K562 (cell line): ENCODE results near the gene EGFR. TPM values are rescaled to one million over a fixed set of nuclear protein-coding genes. Genes with fewer than 3 reads are reported as not detected.
"Not testable (repeated sequence)": the region's sequence is repeated elsewhere in the genome, so short reads cannot be mapped to it uniquely, and the experiment has no call there.

Experiments
- ATAC-seq: fragments of 200-7000 bp; cut with Tn5 transposase; 3 replicates; pipeline ENCODE4 v1.9.1; 2020; ENCODE audit warnings: moderate library complexity
- BruUV-seq: library from RNA; stranded (reverse); fragments of 400-500 nt; replicated peaks from 2 replicates; lab custom pipeline; 2021; lab: Mats Ljungman, UMichigan
- CTCF ChIA-PET: fragments of 300-600 bp; formaldehyde crosslinking; extraction: SDS; loops from one replicate; lab custom pipeline; 2021; ENCODE audit warnings: low intra/inter-chr PET ratio; lab: Yijun Ruan, JAX
- POLR2A ChIA-PET: fragments of 300-600, 350-650 bp; sonication (Branson Sonifier 250); formaldehyde crosslinking; extraction: SDS; loops from one replicate; lab custom pipeline; 2021; ENCODE audit warnings: antibody characterized with exemption, inconsistent platforms; lab: Yijun Ruan, JAX
- DNase-seq, 4 experiments: peaks; one replicate each; pipeline versions ENCODE4 v3.0.0 to v3.0.0-alpha.2; 2011 to 2018; ENCODE audit warnings: low spot score in 3 of 4, mixed read lengths in 3 of 4; ENCODE audit errors: extremely low read depth in 1 of 4
- FAIRE-seq: peaks from 2 replicates; lab custom pipeline; 2011; peaks lifted over from hg19 to GRCh38; lab: Jason Lieb, UNC
- H2AFZ ChIP-seq: 2 replicates; pipeline ENCODE4 v1.6.0; 2011; ENCODE audit warnings: low read depth, low read length, control low read depth, inconsistent platforms
- H3K27ac ChIP-seq: fragments of 200-600 bp; 3 replicates; pipeline ENCODE4 v1.8.0; 2011; ENCODE audit warnings: low read depth, mild to moderate bottlenecking, control low read depth, inconsistent platforms, low read length, moderate library complexity, mixed read lengths; ENCODE audit errors: extremely low read depth
- H3K27me3 ChIP-seq, 2 experiments: fragments of 300-600 bp in 1 of 2; 2 replicates in 1 of 2; 3 replicates in 1 of 2; pipeline versions ENCODE4 v1.6.0 to v1.8.0; 2011; ENCODE audit warnings: inconsistent platforms in 2 of 2, low read length in 2 of 2, mild to moderate bottlenecking in 1 of 2, mixed read lengths in 1 of 2, moderate library complexity in 1 of 2; ENCODE audit not compliant: control insufficient read depth in 2 of 2, insufficient read depth in 2 of 2
- H3K36me3 ChIP-seq: fragments of 300-600 bp; 3 replicates; pipeline ENCODE4 v1.8.0; 2011; ENCODE audit warnings: mild to moderate bottlenecking, low read length, inconsistent platforms; ENCODE audit not compliant: control insufficient read depth, insufficient read depth
- H3K4me1 ChIP-seq, 2 experiments: fragments of 200-600 bp in 1 of 2; replicated peaks in 1 of 2; 2 replicates in 1 of 2; 3 replicates in 1 of 2; pipeline versions ENCODE4 v1.5.1 to v1.8.0; 2011; ENCODE audit warnings: inconsistent platforms in 2 of 2, low read length in 2 of 2, mild to moderate bottlenecking in 1 of 2, mixed read lengths in 1 of 2, moderate library complexity in 1 of 2; ENCODE audit not compliant: control insufficient read depth in 2 of 2, insufficient read depth in 2 of 2
- H3K4me2 ChIP-seq: 2 replicates; pipeline ENCODE4 v1.6.1; 2011; ENCODE audit warnings: low read length, control low read depth, inconsistent platforms, mixed read lengths; ENCODE audit not compliant: insufficient read depth
- H3K4me3 ChIP-seq: fragments of 200-600 bp; sonication (generic), shearing (Covaris generic); 2 replicates; pipeline ENCODE4 v1.5.1; 2016; ENCODE audit warnings: control low read depth, inconsistent platforms
- H3K79me2 ChIP-seq: fragments of 200-600 bp; 3 replicates; pipeline ENCODE4 v1.8.0; 2011; ENCODE audit warnings: low read length, inconsistent platforms; ENCODE audit not compliant: control insufficient read depth, insufficient read depth
- H3K9ac ChIP-seq, 2 experiments: 2 replicates each; pipeline versions ENCODE4 v1.6.0 to v1.6.1; 2011; ENCODE audit warnings: low read depth in 2 of 2, low read length in 2 of 2, control low read depth in 1 of 2, inconsistent platforms in 1 of 2, mild to moderate bottlenecking in 1 of 2, mixed read lengths in 1 of 2; ENCODE audit not compliant: insufficient read depth in 1 of 2
- H3K9me1 ChIP-seq: one replicate; pipeline ENCODE4 v1.6.0; 2011; ENCODE audit warnings: inconsistent platforms, mild to moderate bottlenecking, low read length, moderate library complexity; ENCODE audit not compliant: control insufficient read depth, insufficient read depth
- H3K9me3 ChIP-seq: replicated peaks from 2 replicates; pipeline ENCODE4 v1.5.1; 2011; ENCODE audit warnings: low read depth, low read length, inconsistent platforms; ENCODE audit not compliant: control insufficient read depth, insufficient read depth
- H4K20me1 ChIP-seq: replicated peaks from 2 replicates; pipeline ENCODE4 v1.6.1; 2011; ENCODE audit warnings: low read length, inconsistent platforms, mixed read lengths; ENCODE audit not compliant: control insufficient read depth, insufficient read depth
- BCLAF1 ChIP-seq, 2 experiments: fragments of 450-650 bp in 1 of 2; IDR thresholded peaks; 2 replicates each; pipeline ENCODE4 v1.6.1; 2011 to 2017; ENCODE audit warnings: low read depth in 2 of 2, antibody characterized with exemption in 1 of 2, borderline replicate concordance in 1 of 2, low read length in 1 of 2, mild to moderate bottlenecking in 1 of 2, mixed read lengths in 1 of 2; ENCODE audit not compliant: control insufficient read depth in 1 of 2
- HDAC1 ChIP-seq, 2 experiments: fragments of 450-650 bp; IDR thresholded peaks; 2 replicates each; pipeline ENCODE4 v1.6.1; 2016 to 2017; ENCODE audit warnings: inconsistent platforms in 1 of 2, mild to moderate bottlenecking in 1 of 2, moderate library complexity in 1 of 2
- ILF3 ChIP-seq: fragments of 450-650 bp; IDR thresholded peaks from 2 replicates; pipeline ENCODE4 v1.6.1; 2018; ENCODE audit warnings: antibody characterized with exemption, mild to moderate bottlenecking, moderate library complexity, borderline replicate concordance
- MCM2 ChIP-seq: fragments of 450-650 bp; IDR thresholded peaks from 2 replicates; pipeline ENCODE4 v1.6.1; 2017; ENCODE audit warnings: low read depth, mild to moderate bottlenecking
- RAD21 ChIP-seq, 2 experiments: fragments of 250-450 bp in 1 of 2; fragments of 450-650 bp in 1 of 2; sonication (Bioruptor Pico) in 1 of 2; formaldehyde crosslinking in 1 of 2; IDR thresholded peaks in 1 of 2; conservative IDR thresholded peaks in 1 of 2; 2 replicates each; pipeline versions ENCODE4 v1.4.0 to v1.8.0; 2020 to 2022; ENCODE audit warnings: mild to moderate bottlenecking in 2 of 2, moderate library complexity in 1 of 2
- STAT5B ChIP-seq: fragments of 250-450 bp; sonication (Bioruptor Pico); IDR thresholded peaks from 2 replicates; pipeline ENCODE4 v1.8.0; 2021; ENCODE audit warnings: mild to moderate bottlenecking, inconsistent platforms
- ZNF830 ChIP-seq: fragments of 250-450 bp; sonication (Bioruptor Pico); IDR thresholded peaks from 2 replicates; pipeline ENCODE4 v1.5.0; 2021; ENCODE audit warnings: mild to moderate bottlenecking
- WGBS: fragments of 100-300 bp; shearing (Covaris generic); methylation state at CpG from one replicate; pipeline ENCODE4 v1.1.6; 2016; ENCODE audit warnings: low coverage, mixed read lengths; ENCODE audit not compliant: insufficient coverage; ENCODE audit errors: missing lambda C conversion rate; 5-methylcytosine and 5-hydroxymethylcytosine counted together
- in situ Hi-C: fragments of 300-500 bp; cut with MboI; formaldehyde crosslinking; loops from 4 replicates; pipeline ENCODE4 v1.15.0; 2018; ENCODE audit warnings: inconsistent platforms, mixed read lengths
- intact Hi-C: fragments of 100-400 bp; cut with micrococcal nuclease; formaldehyde crosslinking; loops from 2 replicates; pipeline ENCODE4 v1.14.2; 2022
- polyA plus RNA-seq, 8 experiments: library from polyadenylated mRNA; depleted of rRNA in 4 of 8; stranded (reverse) in 5 of 8; unstranded in 3 of 8; fragments of >200 nt; fragmentation: Nextera tagmentation in 2 of 8; fragmentation: Illumina TruSeq in 1 of 8; extraction: Ambion mirVana in 2 of 8; extraction: Trizol in 1 of 8; gene quantifications; 2 replicates each; pipeline versions ENCODE4 v1.2.1 to v1.2.3, GENCODE V29; 2011 to 2014; ENCODE audit warnings: inconsistent platforms in 1 of 8, missing spikeins in 1 of 8
- total RNA-seq, 7 experiments: library from RNA; depleted of rRNA in 6 of 7; stranded (reverse); fragments of >200 nt in 6 of 7; fragmentation: Illumina TruSeq in 2 of 7; extraction: Trizol in 2 of 7; gene quantifications; 2 replicates each; pipeline versions ENCODE4 v1.2.1 to v1.2.3, GENCODE V29; 2011 to 2021; ENCODE audit warnings: low replicate concordance in 1 of 7

Gene EGFR
- total and polyA plus RNA-seq, 9 of the 15 experiments (the other 6 are each of a cell fraction or from before 2014, with no cell fraction given), result 0.13 TPM; not detected in 8

GRCh38 chr7:55034776-55035175 lies 16.0 kb downstream of the EGFR start (continued):
- TF ChIP-seq BCLAF1 (IDR thresholded peaks at IDR 0.05; ENCODE audit: borderline replicate concordance in 1 of 2, control insufficient read depth in 1 of 2, low read depth in 2 of 2, low read length in 1 of 2) (no peak), ZNF830 (no peak), STAT5B (CRISPR knock-in tag) (no peak), HDAC1 (IDR thresholded peaks at IDR 0.05) (no peak), RAD21 (CRISPR knock-in tag; conservative IDR thresholded peaks at IDR 0.05 in 1 of 2, IDR thresholded peaks at IDR 0.05 in 1 of 2) (no peak), ILF3 (no peak), MCM2 (no peak)

DNA sequence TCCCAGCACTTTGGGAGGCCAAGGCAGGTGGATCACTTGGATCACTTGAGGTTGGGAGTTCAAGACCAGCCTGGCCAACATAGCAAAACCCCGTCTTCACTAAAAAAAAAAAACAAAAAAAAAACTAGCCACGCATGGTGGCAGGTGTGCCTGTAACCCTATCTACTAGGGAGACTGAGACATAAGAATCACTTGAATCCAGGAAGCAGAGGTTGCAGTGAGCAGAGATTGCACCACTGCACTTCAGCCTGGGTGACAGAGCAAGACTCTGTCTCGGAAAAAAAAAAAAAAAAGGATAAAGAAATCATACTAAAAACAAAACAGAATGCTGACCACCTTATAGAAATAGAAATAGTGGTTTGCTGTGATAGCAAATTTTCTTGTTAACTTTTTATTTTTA lies 16.6 kb downstream of the EGFR start:
- H3K27me3 ChIP-seq, result peaks cover 3 to 11% of the 10 kb centered on the region in 2 experiments; a peak in 4 of 5 replicates
- H3K27ac ChIP-seq, H3K4me1 ChIP-seq, POLR2A ChIA-PET, FAIRE-seq, H3K4me3 ChIP-seq, H2AFZ ChIP-seq, CTCF ChIA-PET, H3K9me1 ChIP-seq, intact Hi-C loops, H3K4me2 ChIP-seq, H3K9ac ChIP-seq, H3K79me2 ChIP-seq, DNase-seq, H4K20me1 ChIP-seq, ATAC-seq, H3K36me3 ChIP-seq, H3K9me3 ChIP-seq, in situ Hi-C loops, BruUV-seq: not testable (repeated sequence)
- 3% methylated on average over 2 of the region's 3 CpGs for WGBS
